ENCODE results near the gene SLC4A5. TPM values are rescaled to one million over a fixed set of nuclear protein-coding genes. Genes with fewer than 3 reads are reported as not detected.
"Not testable (repeated sequence)": the region's sequence is repeated elsewhere in the genome, so short reads cannot be mapped to it uniquely, and the experiment has no call there.

Gene SLC4A5
- total RNA-seq, 1 donor from 2014 or later, result 4.2 TPM

DNA sequence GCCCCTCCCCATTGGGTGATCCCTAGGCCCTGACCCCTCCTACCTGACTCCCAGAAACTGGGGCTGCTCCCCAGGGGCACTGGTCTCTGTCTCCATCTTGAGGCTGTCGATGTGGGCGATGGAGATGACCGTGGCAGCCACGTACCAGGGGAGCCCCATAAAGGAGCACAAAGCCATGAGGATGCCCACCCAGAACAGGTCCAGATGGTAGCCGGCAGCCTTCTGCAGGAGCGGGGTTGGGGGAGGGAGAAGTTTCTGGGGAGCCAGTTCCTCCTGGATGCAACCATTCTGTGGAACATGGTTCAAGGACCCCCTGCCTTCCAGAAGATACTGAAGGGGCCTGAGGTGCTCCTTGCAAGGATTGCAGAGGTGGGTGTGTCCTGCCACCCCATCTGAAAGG, 110.8 kb downstream of the SLC4A5 start:
- TF ChIP-seq, protein P1, sequence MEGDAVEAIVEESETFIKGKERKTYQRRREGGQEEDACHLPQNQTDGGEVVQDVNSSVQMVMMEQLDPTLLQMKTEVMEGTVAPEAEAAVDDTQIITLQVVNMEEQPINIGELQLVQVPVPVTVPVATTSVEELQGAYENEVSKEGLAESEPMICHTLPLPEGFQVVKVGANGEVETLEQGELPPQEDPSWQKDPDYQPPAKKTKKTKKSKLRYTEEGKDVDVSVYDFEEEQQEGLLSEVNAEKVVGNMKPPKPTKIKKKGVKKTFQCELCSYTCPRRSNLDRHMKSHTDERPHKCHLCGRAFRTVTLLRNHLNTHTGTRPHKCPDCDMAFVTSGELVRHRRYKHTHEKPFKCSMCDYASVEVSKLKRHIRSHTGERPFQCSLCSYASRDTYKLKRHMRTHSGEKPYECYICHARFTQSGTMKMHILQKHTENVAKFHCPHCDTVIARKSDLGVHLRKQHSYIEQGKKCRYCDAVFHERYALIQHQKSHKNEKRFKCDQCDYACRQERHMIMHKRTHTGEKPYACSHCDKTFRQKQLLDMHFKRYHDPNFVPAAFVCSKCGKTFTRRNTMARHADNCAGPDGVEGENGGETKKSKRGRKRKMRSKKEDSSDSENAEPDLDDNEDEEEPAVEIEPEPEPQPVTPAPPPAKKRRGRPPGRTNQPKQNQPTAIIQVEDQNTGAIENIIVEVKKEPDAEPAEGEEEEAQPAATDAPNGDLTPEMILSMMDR (IDR thresholded peaks at IDR 0.05; ENCODE audit: unreplicated experiment), result no peak
- Mint-ChIP-seq H3K4me3 (ENCODE audit: unreplicated experiment) (no peak overlapping the region), H3K36me3 (ENCODE audit: low read depth, unreplicated experiment) (no peaks in the 10 kb centered on the region), H3K27me3 (ENCODE audit: unreplicated experiment) (peaks cover 3% of the 10 kb centered on the region), H3K9me3 (ENCODE audit: unreplicated experiment) (no peaks in the 10 kb centered on the region), H3K27ac (ENCODE audit: unreplicated experiment) (no peak overlapping the region), H3K4me1 (ENCODE audit: unreplicated experiment) (no peaks in the 10 kb centered on the region)
- DNase-seq (ENCODE audit: low spot score), result no peak

GRCh38 chr2:74229865-74230264, 113.4 kb downstream of the SLC4A5 start:
- not testable (repeated sequence) for H3K4me3 Mint-ChIP-seq (ENCODE audit: unreplicated experiment); H3K9me3 Mint-ChIP-seq (ENCODE audit: unreplicated experiment); H3K4me1 Mint-ChIP-seq (ENCODE audit: unreplicated experiment); H3K36me3 Mint-ChIP-seq (ENCODE audit: low read depth, unreplicated experiment); DNase-seq (ENCODE audit: low spot score); H3K27ac Mint-ChIP-seq (ENCODE audit: unreplicated experiment); H3K27me3 Mint-ChIP-seq (ENCODE audit: unreplicated experiment)

GRCh38 chr2:74228772-74229171, 114.4 kb downstream of the SLC4A5 start:
- H3K4me1 Mint-ChIP-seq (ENCODE audit: unreplicated experiment), result no peaks in the 10 kb centered on the region
- no peak for DNase-seq (ENCODE audit: low spot score)
- TF ChIP-seq, protein P1 (IDR thresholded peaks at IDR 0.05; ENCODE audit: unreplicated experiment), result no peak

GRCh38 chr2:74227646-74228045, 115.6 kb downstream of the SLC4A5 start:
- no peaks in the 10 kb centered on the region for H3K9me3 Mint-ChIP-seq (ENCODE audit: unreplicated experiment)
- peaks cover 4% of the 10 kb centered on the region for H3K27me3 Mint-ChIP-seq (ENCODE audit: unreplicated experiment)
- no peak overlapping the region for H3K27ac Mint-ChIP-seq (ENCODE audit: unreplicated experiment)
- TF ChIP-seq, protein P1 (IDR thresholded peaks at IDR 0.05; ENCODE audit: unreplicated experiment), result no peak
- H3K36me3 Mint-ChIP-seq (ENCODE audit: low read depth, unreplicated experiment), result no peaks in the 10 kb centered on the region
- no peak overlapping the region for H3K4me3 Mint-ChIP-seq (ENCODE audit: unreplicated experiment)
- no peaks in the 10 kb centered on the region for H3K4me1 Mint-ChIP-seq (ENCODE audit: unreplicated experiment)
- DNase-seq (ENCODE audit: low spot score), result no peak

More at GRCh38 chr2:74228772-74229171, 114.4 kb downstream of the SLC4A5 start:
- Mint-ChIP-seq H3K27me3 (ENCODE audit: unreplicated experiment) (peaks cover 3% of the 10 kb centered on the region), H3K4me3 (ENCODE audit: unreplicated experiment) (no peak overlapping the region), H3K36me3 (ENCODE audit: low read depth, unreplicated experiment) (no peaks in the 10 kb centered on the region), H3K27ac (ENCODE audit: unreplicated experiment) (no peak overlapping the region), H3K9me3 (ENCODE audit: unreplicated experiment) (no peaks in the 10 kb centered on the region)

DNA sequence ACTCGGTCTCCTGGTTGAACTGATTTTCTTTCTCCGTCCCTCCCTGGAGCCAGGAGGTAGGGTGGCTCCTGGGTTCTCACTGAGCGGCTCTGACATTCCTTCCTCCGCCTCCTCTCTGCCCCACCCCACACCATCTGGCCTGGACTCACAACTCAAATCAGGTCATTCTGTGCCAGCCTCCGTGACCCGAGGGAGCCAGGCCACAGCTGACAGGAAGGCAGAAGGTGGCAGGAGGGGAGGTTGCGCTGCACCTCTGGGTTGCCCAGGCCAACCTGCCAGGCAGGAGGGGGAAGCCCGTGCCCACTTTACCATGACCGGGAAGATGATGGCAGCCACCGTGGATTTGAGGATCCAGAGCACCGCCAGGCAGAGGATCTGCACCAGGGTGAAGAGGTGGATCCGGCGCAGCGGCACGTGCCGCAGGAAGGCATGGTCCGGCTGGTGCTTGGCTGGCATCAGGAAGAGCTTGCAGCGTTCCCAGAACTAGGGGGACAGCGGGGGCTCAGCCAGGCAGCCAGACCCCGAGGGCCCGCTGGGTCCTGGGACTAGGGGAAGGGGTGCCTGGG, 116.5 kb downstream of the SLC4A5 start:
- Mint-ChIP-seq H3K4me1 (ENCODE audit: unreplicated experiment) (no peaks in the 10 kb centered on the region), H3K9me3 (ENCODE audit: unreplicated experiment) (no peaks in the 10 kb centered on the region), H3K27me3 (ENCODE audit: unreplicated experiment) (peaks cover 9% of the 10 kb centered on the region), H3K27ac (ENCODE audit: unreplicated experiment) (no peak overlapping the region), H3K36me3 (ENCODE audit: low read depth, unreplicated experiment) (no peaks in the 10 kb centered on the region), H3K4me3 (ENCODE audit: unreplicated experiment) (no peak overlapping the region)
- TF ChIP-seq, protein P1 (IDR thresholded peaks at IDR 0.05; ENCODE audit: unreplicated experiment), result no peak
- no peak for DNase-seq (ENCODE audit: low spot score)
